SU-DHL-6 (cell line): ENCODE data around the gene UCHL3.

Experiments
- EZH2phosphoT487 ChIP-seq: fragments of 200-600 bp; sonication (generic), shearing (Covaris generic); conservative IDR thresholded peaks from 2 replicates; pipeline ENCODE4 v1.6.1; 2018; ENCODE audit warnings: mild to moderate bottlenecking, antibody characterized with exemption, low read length, moderate library complexity, mixed read lengths
- TF ChIP-seq, protein P1 (sequence below): fragments of 200-600 bp; sonication (generic); IDR thresholded peaks from one replicate; pipeline ENCODE4 v1.5.1; 2017; ENCODE audit warnings: antibody characterized with exemption, mild to moderate bottlenecking, low read length, moderate library complexity; ENCODE audit not compliant: insufficient read depth, poor library complexity, severe bottlenecking

DNA sequence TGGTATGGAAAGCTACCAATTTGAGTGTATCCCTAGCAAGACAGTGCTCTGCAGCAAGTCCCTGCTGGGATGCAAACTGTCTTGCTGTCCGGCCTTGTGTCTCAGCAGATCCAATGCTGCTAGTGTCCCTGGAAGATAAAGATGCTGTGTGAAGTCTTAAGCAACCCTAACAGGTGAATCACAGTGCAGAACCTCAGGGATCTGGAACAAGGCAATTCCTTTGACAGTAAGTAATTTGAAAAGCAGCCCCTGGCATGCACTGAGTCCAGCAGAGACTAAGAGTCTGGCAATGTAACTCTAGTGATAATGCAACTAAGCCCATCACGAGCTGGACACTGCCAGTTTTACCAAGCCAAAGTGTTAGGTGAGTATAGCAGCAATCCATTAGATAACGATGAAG is 1.7 kb upstream of the UCHL3 start:
- TF ChIP-seq, protein P1, sequence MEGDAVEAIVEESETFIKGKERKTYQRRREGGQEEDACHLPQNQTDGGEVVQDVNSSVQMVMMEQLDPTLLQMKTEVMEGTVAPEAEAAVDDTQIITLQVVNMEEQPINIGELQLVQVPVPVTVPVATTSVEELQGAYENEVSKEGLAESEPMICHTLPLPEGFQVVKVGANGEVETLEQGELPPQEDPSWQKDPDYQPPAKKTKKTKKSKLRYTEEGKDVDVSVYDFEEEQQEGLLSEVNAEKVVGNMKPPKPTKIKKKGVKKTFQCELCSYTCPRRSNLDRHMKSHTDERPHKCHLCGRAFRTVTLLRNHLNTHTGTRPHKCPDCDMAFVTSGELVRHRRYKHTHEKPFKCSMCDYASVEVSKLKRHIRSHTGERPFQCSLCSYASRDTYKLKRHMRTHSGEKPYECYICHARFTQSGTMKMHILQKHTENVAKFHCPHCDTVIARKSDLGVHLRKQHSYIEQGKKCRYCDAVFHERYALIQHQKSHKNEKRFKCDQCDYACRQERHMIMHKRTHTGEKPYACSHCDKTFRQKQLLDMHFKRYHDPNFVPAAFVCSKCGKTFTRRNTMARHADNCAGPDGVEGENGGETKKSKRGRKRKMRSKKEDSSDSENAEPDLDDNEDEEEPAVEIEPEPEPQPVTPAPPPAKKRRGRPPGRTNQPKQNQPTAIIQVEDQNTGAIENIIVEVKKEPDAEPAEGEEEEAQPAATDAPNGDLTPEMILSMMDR: no peak
- no peak for TF ChIP-seq EZH2phosphoT487
